Nephron progenitor cell (in vitro differentiated cells): ENCODE results near the gene HK2.
A peak's percentile ranks its signal among the peaks of the same experiment; 100 is the strongest.

ENCODE experiments used
- DNase-seq: peaks from one replicate; pipeline ENCODE4 v3.0.0; 2021
- H3K27ac Mint-ChIP-seq: 2 replicates; pipeline ENCODE4 v1.8.0; 2021; ENCODE audit warnings: mild to moderate bottlenecking, moderate library complexity, mixed read lengths
- H3K27me3 Mint-ChIP-seq: 2 replicates; pipeline ENCODE4 v1.8.0; 2021; ENCODE audit warnings: mild to moderate bottlenecking, low read depth, mixed read lengths; ENCODE audit not compliant: poor library complexity
- H3K36me3 Mint-ChIP-seq: 2 replicates; pipeline ENCODE4 v1.8.0; 2021; ENCODE audit warnings: low read depth, mixed read lengths
- H3K4me1 Mint-ChIP-seq: 2 replicates; pipeline ENCODE4 v1.8.0; 2021; ENCODE audit warnings: mixed read lengths
- H3K4me3 Mint-ChIP-seq: 2 replicates; pipeline ENCODE4 v1.8.0; 2021; ENCODE audit warnings: mild to moderate bottlenecking, moderate library complexity, mixed read lengths
- H3K9me3 Mint-ChIP-seq: 2 replicates; pipeline ENCODE4 v1.8.0; 2021; ENCODE audit warnings: mild to moderate bottlenecking, moderate library complexity, mixed read lengths
- TF ChIP-seq, protein P1 (sequence below): fragments of 200-600 bp; sonication (generic); IDR thresholded peaks from 2 replicates; pipeline ENCODE4 v1.5.0; 2021; ENCODE audit warnings: antibody characterized with exemption

HK2 gene

DNA sequence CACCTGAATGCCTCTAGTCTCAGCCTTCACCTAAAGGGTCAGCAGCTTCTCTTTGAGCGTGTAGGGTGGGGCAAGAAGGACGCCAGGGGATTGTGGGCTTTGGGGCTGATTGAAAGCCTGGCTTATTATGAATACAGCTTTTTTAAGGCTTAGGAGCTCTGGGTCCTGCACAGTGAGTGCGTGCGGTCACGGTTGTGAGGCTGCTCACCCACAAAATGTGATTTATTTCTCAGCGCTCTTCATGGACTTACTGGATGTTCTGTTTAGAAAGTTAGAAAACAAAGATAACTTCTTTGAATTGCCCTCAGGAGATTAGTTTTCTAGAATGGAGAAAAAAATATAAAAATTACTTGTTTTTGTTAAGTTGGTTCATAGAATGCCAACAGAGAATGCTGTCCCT, 37.5 kb downstream of the HK2 start:
- no peak for DNase-seq
- TF ChIP-seq, protein P1, sequence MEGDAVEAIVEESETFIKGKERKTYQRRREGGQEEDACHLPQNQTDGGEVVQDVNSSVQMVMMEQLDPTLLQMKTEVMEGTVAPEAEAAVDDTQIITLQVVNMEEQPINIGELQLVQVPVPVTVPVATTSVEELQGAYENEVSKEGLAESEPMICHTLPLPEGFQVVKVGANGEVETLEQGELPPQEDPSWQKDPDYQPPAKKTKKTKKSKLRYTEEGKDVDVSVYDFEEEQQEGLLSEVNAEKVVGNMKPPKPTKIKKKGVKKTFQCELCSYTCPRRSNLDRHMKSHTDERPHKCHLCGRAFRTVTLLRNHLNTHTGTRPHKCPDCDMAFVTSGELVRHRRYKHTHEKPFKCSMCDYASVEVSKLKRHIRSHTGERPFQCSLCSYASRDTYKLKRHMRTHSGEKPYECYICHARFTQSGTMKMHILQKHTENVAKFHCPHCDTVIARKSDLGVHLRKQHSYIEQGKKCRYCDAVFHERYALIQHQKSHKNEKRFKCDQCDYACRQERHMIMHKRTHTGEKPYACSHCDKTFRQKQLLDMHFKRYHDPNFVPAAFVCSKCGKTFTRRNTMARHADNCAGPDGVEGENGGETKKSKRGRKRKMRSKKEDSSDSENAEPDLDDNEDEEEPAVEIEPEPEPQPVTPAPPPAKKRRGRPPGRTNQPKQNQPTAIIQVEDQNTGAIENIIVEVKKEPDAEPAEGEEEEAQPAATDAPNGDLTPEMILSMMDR = no peak
- Mint-ChIP-seq H3K27ac (no peak overlapping the region), H3K36me3 (peaks cover 90% of the 10 kb centered on the region), H3K4me1 (peaks cover 69% of the 10 kb centered on the region), H3K4me3 (no peak overlapping the region), H3K27me3 (peaks cover 2% of the 10 kb centered on the region), H3K9me3 (no peaks in the 10 kb centered on the region)

DNA sequence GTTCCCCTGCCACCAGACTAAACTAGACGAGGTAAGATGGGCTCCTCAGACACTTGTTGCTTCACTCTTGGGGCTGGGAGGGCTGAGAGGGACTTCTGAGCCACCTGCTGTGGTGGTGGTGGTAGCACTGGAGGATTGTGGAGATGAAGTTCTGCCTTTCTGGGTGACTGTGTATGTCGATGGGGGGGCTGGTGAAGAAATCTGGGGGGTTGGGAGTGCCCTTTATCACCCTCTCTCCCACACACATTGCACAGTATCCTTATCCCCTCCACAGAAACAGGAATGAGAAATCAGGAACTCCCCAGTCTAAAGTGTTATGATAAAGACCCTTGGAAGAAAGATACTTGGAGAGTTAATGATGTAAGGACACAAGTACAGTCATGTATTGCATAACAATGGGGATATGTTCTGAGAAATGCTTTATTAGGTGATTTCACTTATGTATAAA, 38.5 kb downstream of the HK2 start:
- Mint-ChIP-seq H3K27me3 (no peaks in the 10 kb centered on the region), H3K27ac (no peak overlapping the region), H3K4me3 (no peak overlapping the region), H3K36me3 (peaks cover 90% of the 10 kb centered on the region), H3K4me1 (peaks cover 59% of the 10 kb centered on the region), H3K9me3 (no peaks in the 10 kb centered on the region)
- TF ChIP-seq, protein P1 = no peak
- DNase-seq = no peak

DNA sequence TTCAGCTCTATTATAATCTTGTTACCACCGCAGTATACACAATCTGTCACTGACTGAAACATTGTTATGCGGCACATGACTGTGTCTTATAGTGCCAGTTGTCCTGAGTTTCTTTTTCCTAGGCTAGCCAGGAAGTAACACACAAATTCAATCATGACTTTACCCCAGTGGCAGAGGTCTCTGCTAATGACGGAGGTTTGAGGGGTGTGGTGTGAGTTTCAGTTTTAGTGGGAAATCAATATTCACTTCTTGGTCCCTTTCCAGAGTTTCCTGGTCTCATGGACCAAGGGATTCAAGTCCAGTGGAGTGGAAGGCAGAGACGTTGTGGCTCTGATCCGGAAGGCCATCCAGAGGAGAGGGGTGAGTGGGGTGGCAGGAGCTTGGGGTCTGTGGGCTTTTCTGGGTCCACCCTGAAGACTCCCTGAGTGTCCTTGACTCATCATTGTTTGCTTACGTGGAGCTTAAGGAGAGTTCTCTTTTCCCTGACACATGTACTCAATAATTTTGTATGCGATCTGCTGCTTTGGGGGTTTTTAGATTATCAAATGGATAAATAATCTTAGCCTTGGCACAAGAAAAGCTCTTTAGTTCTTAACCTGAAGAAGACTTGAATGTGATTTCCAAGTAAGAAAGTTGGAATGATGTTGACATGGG, 39.2 kb downstream of the HK2 start:
- no peak for DNase-seq
- H3K27ac Mint-ChIP-seq = peak overlapping the region; percentile 30
- no peak overlapping the region for H3K4me3 Mint-ChIP-seq
- H3K27me3 Mint-ChIP-seq = no peaks in the 10 kb centered on the region
- TF ChIP-seq, protein P1 = no peak
- no peaks in the 10 kb centered on the region for H3K9me3 Mint-ChIP-seq
- peaks cover 52% of the 10 kb centered on the region for H3K4me1 Mint-ChIP-seq
- peaks cover 90% of the 10 kb centered on the region for H3K36me3 Mint-ChIP-seq

DNA sequence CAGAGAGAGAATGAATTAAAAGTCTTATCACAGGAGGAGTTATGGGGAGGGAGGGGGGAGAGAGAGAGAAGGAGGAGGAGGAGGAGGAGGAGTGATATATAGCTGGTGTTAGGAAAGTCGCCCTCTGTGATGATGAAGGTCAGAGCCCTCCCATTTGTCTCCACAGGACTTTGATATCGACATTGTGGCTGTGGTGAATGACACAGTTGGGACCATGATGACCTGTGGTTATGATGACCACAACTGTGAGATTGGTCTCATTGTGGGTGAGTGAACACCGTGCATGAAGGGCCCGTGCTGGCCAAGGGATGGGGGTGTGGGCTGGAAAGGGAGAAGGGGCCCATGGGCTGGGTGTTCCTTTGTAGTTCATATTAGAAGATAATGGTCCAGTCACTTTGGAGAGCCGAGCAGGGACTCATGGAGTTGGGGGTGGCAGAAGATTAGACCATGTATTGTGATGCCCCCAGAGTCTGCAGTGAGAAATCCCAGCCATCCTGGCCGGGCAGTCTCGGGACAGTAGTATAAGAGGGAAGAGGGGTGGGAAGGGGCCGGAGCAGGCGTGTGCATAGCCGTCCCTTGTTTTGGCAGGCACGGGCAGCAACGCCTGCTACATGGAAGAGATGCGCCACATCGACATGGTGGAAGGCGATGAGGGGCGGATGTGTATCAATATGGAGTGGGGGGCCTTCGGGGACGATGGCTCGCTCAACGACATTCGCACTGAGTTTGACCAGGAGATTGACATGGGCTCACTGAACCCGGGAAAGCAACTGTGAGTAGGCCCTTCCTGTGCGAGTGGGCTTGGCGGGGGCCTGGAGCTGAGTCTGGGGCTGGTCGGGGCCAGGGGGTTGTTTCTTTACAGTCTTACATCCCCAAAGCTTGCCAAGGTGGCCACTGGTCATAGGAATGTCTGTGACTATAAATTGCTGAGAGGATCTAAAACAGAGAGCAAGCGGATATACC, 40.0 kb downstream of the HK2 start:
- no peak overlapping the region for H3K4me3 Mint-ChIP-seq
- peaks cover 44% of the 10 kb centered on the region for H3K4me1 Mint-ChIP-seq
- H3K27me3 Mint-ChIP-seq = no peaks in the 10 kb centered on the region
- no peaks in the 10 kb centered on the region for H3K9me3 Mint-ChIP-seq
- peaks cover 84% of the 10 kb centered on the region for H3K36me3 Mint-ChIP-seq
- TF ChIP-seq, protein P1 = no peak
- no peak for DNase-seq
- H3K27ac Mint-ChIP-seq = peak overlapping the region; percentile 57

DNA sequence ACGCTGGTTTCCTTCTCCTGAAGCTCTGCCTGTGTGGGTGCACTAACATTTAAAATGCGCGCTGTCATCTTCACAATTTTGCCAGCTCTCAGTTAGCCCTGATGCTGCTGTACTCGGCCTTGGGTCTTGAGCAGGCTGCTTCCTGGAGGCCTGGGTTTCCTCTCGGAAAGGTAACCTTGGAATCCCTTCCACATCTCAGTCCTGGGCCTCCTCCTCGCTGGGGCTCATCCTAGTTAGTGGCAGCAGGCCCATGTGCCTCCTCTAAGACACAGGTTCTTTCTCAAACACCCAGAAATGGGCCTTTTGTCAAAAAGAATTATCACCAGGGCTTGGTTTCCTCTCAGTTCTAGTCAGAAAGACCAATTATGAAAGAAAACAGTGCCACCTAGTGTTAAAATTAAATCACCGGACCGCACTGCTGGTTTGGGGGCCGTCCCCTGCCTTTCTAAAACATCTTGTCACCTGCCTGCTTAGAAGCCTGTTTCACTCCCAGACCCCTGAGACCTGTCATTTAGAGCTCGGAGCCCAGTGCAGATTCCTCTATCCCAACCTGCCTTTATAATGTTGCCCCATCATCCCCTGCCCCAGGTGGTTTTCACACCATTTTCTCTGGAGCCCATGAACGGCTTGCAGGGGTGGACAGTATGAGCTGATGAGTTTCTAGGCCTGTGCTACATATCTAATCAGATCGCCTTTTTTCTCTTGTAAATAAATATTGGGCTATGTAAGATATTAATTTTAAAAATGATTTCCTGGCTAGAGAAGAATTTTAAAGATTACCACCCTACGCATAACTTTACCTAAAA, 42.4 kb downstream of the HK2 start:
- peak overlapping the region; percentile 97 for H3K27ac Mint-ChIP-seq

More for the DNA sequence above, 42.4 kb downstream of the HK2 start:
- Mint-ChIP-seq H3K9me3 (no peaks in the 10 kb centered on the region), H3K4me3 (no peak overlapping the region), H3K36me3 (peaks cover 79% of the 10 kb centered on the region), H3K27me3 (no peaks in the 10 kb centered on the region), H3K4me1 (peaks cover 25% of the 10 kb centered on the region)
- DNase-seq = peak; percentile 28
- TF ChIP-seq, protein P1 = peak; percentile 60
